H1 (cell line): ENCODE measurements around the gene ST13. TPM values are rescaled to one million over a fixed set of nuclear protein-coding genes. Genes with fewer than 3 reads are reported as not detected.

Experiments used
- CTCF ChIA-PET: fragments of 300-600 bp; sonication (Branson Sonifier 250); formaldehyde crosslinking; loops from one replicate; lab custom pipeline; 2021; ENCODE audit not compliant: partially characterized antibody; lab: Charles Lee
- POLR2A ChIA-PET: fragments of 300-600 bp; sonication (Branson Sonifier 250); formaldehyde crosslinking; loops from one replicate; lab custom pipeline; 2021; ENCODE audit warnings: inconsistent platforms; ENCODE audit not compliant: partially characterized antibody; lab: Charles Lee
- DNase-seq, 2 experiments: peaks; one replicate each; pipeline versions ENCODE4 v3.0.0 to v3.0.0-alpha.2; 2010 to 2022; ENCODE audit warnings: low spot score in 2 of 2, low read depth in 1 of 2, mixed read lengths in 1 of 2
- FAIRE-seq: peaks from 2 replicates; lab custom pipeline; 2011; peaks lifted over from hg19 to GRCh38; lab: Jason Lieb, UNC
- H2AFZ ChIP-seq: 2 replicates; pipeline ENCODE4 v1.8.1; 2012; ENCODE audit warnings: low read length, inconsistent platforms
- H2AK5ac ChIP-seq: 2 replicates; pipeline ENCODE4 v1.6.1; 2013; ENCODE audit warnings: low read depth, low read length
- H2BK120ac ChIP-seq: replicated peaks from 2 replicates; pipeline ENCODE3; 2013; ENCODE audit warnings: low read depth, low read length, inconsistent platforms
- H2BK12ac ChIP-seq: 2 replicates; pipeline ENCODE4 v1.6.1; 2013; ENCODE audit warnings: low read depth, low read length
- H2BK15ac ChIP-seq: 2 replicates; pipeline ENCODE4 v1.6.1; 2013; ENCODE audit warnings: low read length
- H2BK20ac ChIP-seq: 2 replicates; pipeline ENCODE4 v1.6.1; 2013; ENCODE audit warnings: low read length
- H2BK5ac ChIP-seq: 2 replicates; pipeline ENCODE4 v1.6.1; 2013; ENCODE audit warnings: low read depth, low read length
- H3K14ac ChIP-seq: 2 replicates; pipeline ENCODE4 v1.6.1; 2013; ENCODE audit warnings: inconsistent platforms; ENCODE audit not compliant: insufficient read length
- H3K18ac ChIP-seq: 2 replicates; pipeline ENCODE4 v1.6.1; 2013; ENCODE audit warnings: low read length; ENCODE audit errors: extremely low read depth
- H3K23ac ChIP-seq: 2 replicates; pipeline ENCODE4 v1.6.1; 2013; ENCODE audit warnings: inconsistent platforms; ENCODE audit not compliant: insufficient read length
- H3K23me2 ChIP-seq: 2 replicates; pipeline ENCODE4 v1.6.1; 2013; ENCODE audit warnings: low read depth, low read length
- H3K27ac ChIP-seq: 2 replicates; pipeline ENCODE4 v1.6.1; 2011; ENCODE audit warnings: low read depth, low read length, inconsistent platforms
- H3K27me3 ChIP-seq, 4 experiments: replicated peaks in 1 of 4; 1 replicate in 1 of 4; 2 replicates in 3 of 4; pipeline versions ENCODE4 v1.6.1 to v1.8.1; 2011 to 2013; ENCODE audit warnings: low read length in 3 of 4, mild to moderate bottlenecking in 3 of 4, inconsistent platforms in 2 of 4, mixed read lengths in 2 of 4, moderate library complexity in 1 of 4; ENCODE audit not compliant: control insufficient read depth in 3 of 4, insufficient read depth in 3 of 4; ENCODE audit errors: extremely low read depth in 1 of 4
- H3K36me3 ChIP-seq, 4 experiments: 2 replicates each; pipeline versions ENCODE4 v1.6.1 to v1.8.1; 2011 to 2013; ENCODE audit warnings: mild to moderate bottlenecking in 4 of 4, low read length in 3 of 4, moderate library complexity in 2 of 4, control low read depth in 1 of 4, inconsistent platforms in 1 of 4; ENCODE audit not compliant: insufficient read depth in 4 of 4, control insufficient read depth in 2 of 4
- H3K4ac ChIP-seq: replicated peaks from 2 replicates; pipeline ENCODE3; 2013; ENCODE audit warnings: low read length, low read depth, mixed read lengths, inconsistent platforms; ENCODE audit not compliant: insufficient read length
- H3K4me1 ChIP-seq, 4 experiments: replicated peaks in 1 of 4; 1 replicate in 1 of 4; 2 replicates in 3 of 4; pipeline versions ENCODE4 v1.6.1 to v1.8.1; 2011 to 2013; ENCODE audit warnings: low read length in 3 of 4, inconsistent platforms in 2 of 4, mixed read lengths in 1 of 4; ENCODE audit not compliant: insufficient read depth in 4 of 4, control insufficient read depth in 3 of 4
- H3K4me2 ChIP-seq, 2 experiments: 2 replicates each; pipeline versions ENCODE4 v1.6.1 to v1.8.1; 2011 to 2013; ENCODE audit warnings: low read depth in 2 of 2, low read length in 2 of 2, control low read depth in 1 of 2, inconsistent platforms in 1 of 2, mild to moderate bottlenecking in 1 of 2; ENCODE audit not compliant: insufficient read depth in 1 of 2
- H3K4me3 ChIP-seq, 4 experiments: fragments of 200-600, 300-600 bp in 1 of 4; sonication (generic), shearing (Covaris generic), sonication (Bioruptor Twin) in 1 of 4; 2 replicates each; pipeline versions ENCODE4 v1.5.1 to v1.8.1; 2011 to 2016; ENCODE audit warnings: low read length in 4 of 4, low read depth in 3 of 4, control low read depth in 2 of 4, inconsistent platforms in 2 of 4, mild to moderate bottlenecking in 2 of 4, mixed read lengths in 1 of 4, moderate library complexity in 1 of 4; ENCODE audit not compliant: insufficient read depth in 2 of 4; ENCODE audit errors: extremely low read depth in 1 of 4
- H3K56ac ChIP-seq: replicated peaks from 2 replicates; pipeline ENCODE3; 2013; ENCODE audit warnings: low read depth, mild to moderate bottlenecking, mixed read lengths, low read length, inconsistent platforms; ENCODE audit not compliant: insufficient read length
- H3K79me1 ChIP-seq: 2 replicates; pipeline ENCODE4 v1.6.1; 2013; ENCODE audit warnings: low read depth, low read length, control low read depth
- H3K79me2 ChIP-seq, 2 experiments: 2 replicates each; pipeline versions ENCODE4 v1.6.1 to v1.8.1; 2012 to 2013; ENCODE audit warnings: low read length in 2 of 2, mild to moderate bottlenecking in 2 of 2, inconsistent platforms in 1 of 2; ENCODE audit not compliant: insufficient read depth in 2 of 2, control insufficient read depth in 1 of 2
- H3K9ac ChIP-seq, 4 experiments: replicated peaks in 1 of 4; 1 replicate in 1 of 4; 2 replicates in 3 of 4; pipeline versions ENCODE4 v1.6.1 to v1.8.1; 2011 to 2013; ENCODE audit warnings: low read depth in 3 of 4, low read length in 3 of 4, control low read depth in 2 of 4, mild to moderate bottlenecking in 2 of 4, moderate library complexity in 2 of 4, inconsistent platforms in 1 of 4; ENCODE audit errors: extremely low read depth in 1 of 4
- H3K9me3 ChIP-seq, 2 experiments: 2 replicates each; pipeline versions ENCODE4 v1.6.1 to v1.8.1; 2012 to 2013; ENCODE audit warnings: mild to moderate bottlenecking in 2 of 2, moderate library complexity in 2 of 2, control low read depth in 1 of 2, inconsistent platforms in 1 of 2, low read depth in 1 of 2, low read length in 1 of 2, mixed read lengths in 1 of 2; ENCODE audit not compliant: insufficient read depth in 2 of 2
- H4K20me1 ChIP-seq, 2 experiments: replicated peaks in 1 of 2; 2 replicates each; pipeline versions ENCODE3 to v1.8.1; 2011 to 2013; ENCODE audit warnings: inconsistent platforms in 2 of 2, low read length in 2 of 2, mild to moderate bottlenecking in 1 of 2; ENCODE audit not compliant: insufficient read depth in 2 of 2, control insufficient read depth in 1 of 2
- H4K5ac ChIP-seq: 2 replicates; pipeline ENCODE4 v1.6.1; 2013; ENCODE audit warnings: low read length, low read depth, mixed read lengths, inconsistent platforms; ENCODE audit not compliant: insufficient read length
- H4K8ac ChIP-seq: 2 replicates; pipeline ENCODE4 v1.8.0; 2013; ENCODE audit warnings: mild to moderate bottlenecking, moderate library complexity, low read length, inconsistent platforms; ENCODE audit not compliant: insufficient read depth; ENCODE audit errors: extremely low read depth
- H4K91ac ChIP-seq: replicated peaks from 2 replicates; pipeline ENCODE3; 2013; ENCODE audit warnings: low read length, mixed read lengths, inconsistent platforms; ENCODE audit not compliant: insufficient read length
- CREB1 ChIP-seq: IDR thresholded peaks from 2 replicates; pipeline ENCODE4 v1.6.1; 2012; ENCODE audit warnings: inconsistent platforms
- CTBP2 ChIP-seq: IDR thresholded peaks from 2 replicates; pipeline ENCODE4 v1.7.0; 2011; ENCODE audit warnings: borderline replicate concordance, mild to moderate bottlenecking, moderate library complexity, mixed read lengths, low read length; ENCODE audit not compliant: insufficient read depth, insufficient read length
- POLR2A ChIP-seq, 2 experiments: IDR thresholded peaks; 1 replicate in 1 of 2; 2 replicates in 1 of 2; pipeline ENCODE4 v1.6.1; 2011; ENCODE audit warnings: low read depth in 2 of 2, low read length in 2 of 2, mild to moderate bottlenecking in 2 of 2; ENCODE audit errors: control extremely low read depth in 1 of 2
- SP2 ChIP-seq: IDR thresholded peaks from 2 replicates; pipeline ENCODE4 v1.6.1; 2012; ENCODE audit warnings: mild to moderate bottlenecking, low read length, inconsistent platforms
- YY1 ChIP-seq: IDR thresholded peaks from 2 replicates; pipeline ENCODE4 v1.6.1; 2011; ENCODE audit warnings: low read depth, mild to moderate bottlenecking, low read length
- polyA plus RNA-seq, 7 experiments: library from polyadenylated mRNA; depleted of rRNA in 3 of 7; stranded (reverse) in 5 of 7; unstranded in 2 of 7; fragments of >200 nt in 5 of 7; fragments of 200-250 nt in 2 of 7; gene quantifications; 1 replicate in 5 of 7; 2 replicates in 1 of 7; 4 replicates in 1 of 7; pipeline versions ENCODE4 v1.2.1 to v1.2.3, GENCODE V29; 2011 to 2013; ENCODE audit warnings: missing spikeins in 2 of 7, mixed read lengths in 2 of 7
- total RNA-seq: library from RNA; stranded (reverse); fragmentation: NEBNext Ultra II Directional; extraction: Animal tissue kit (Norgen Biotek cat#: 25700); gene quantifications from 2 replicates; pipeline ENCODE4 v1.2.1, GENCODE V29; 2021

Gene ST13
- total and polyA plus RNA-seq, 2 of the 8 experiments (the other 6 are each of a cell fraction or from before 2014, with no cell fraction given), result 52.0 to 305 TPM

GRCh38 chr22:40813912-40814315 is 42.5 kb downstream of the ST13 start:
- peaks cover 0 to 1% (median 0%) of the 10 kb centered on the region in 4 experiments; a peak in 2 of 7 replicates for H3K4me1 ChIP-seq
- no peak overlapping the region for H2AK5ac ChIP-seq
- H4K91ac ChIP-seq, result no peak overlapping the region
- H3K4me3 ChIP-seq, result no peak overlapping the region
- no peaks in the 10 kb centered on the region for H3K27me3 ChIP-seq
- H4K20me1 ChIP-seq, result no peaks in the 10 kb centered on the region
- H3K79me2 ChIP-seq, result peaks cover 5 to 76% of the 10 kb centered on the region in 2 experiments; a peak in 3 of 4 replicates
- CTCF ChIA-PET, result no interaction called here
- no peak overlapping the region for H2BK20ac ChIP-seq
- H2BK12ac ChIP-seq, result no peak overlapping the region
- POLR2A ChIA-PET, result interaction anchor here (2.1 kb wide), 1 partner anchor 11 kb away, joined by 4 read pairs; no protein-coding TSS in a partner anchor
- no peak overlapping the region for H2BK5ac ChIP-seq
- H3K9me3 ChIP-seq, result no peaks in the 10 kb centered on the region
- no peak overlapping the region for H3K4me2 ChIP-seq
- peaks cover 9% of the 10 kb centered on the region for H3K79me1 ChIP-seq
- H3K14ac ChIP-seq, result no peak overlapping the region
- H3K9ac ChIP-seq, result no peak overlapping the region
- H2BK15ac ChIP-seq, result no peak overlapping the region
- no peak overlapping the region for H2BK120ac ChIP-seq
- no peak overlapping the region for H3K27ac ChIP-seq
- no peak for DNase-seq
- no peak overlapping the region for H4K8ac ChIP-seq
- H3K23ac ChIP-seq, result no peak overlapping the region
- no peak overlapping the region for H4K5ac ChIP-seq
- H3K36me3 ChIP-seq, result peaks cover 0 to 5% (median 1%) of the 10 kb centered on the region in 4 experiments; a peak in 1 of 8 replicates
- no peak for FAIRE-seq
- H3K23me2 ChIP-seq, result no peaks in the 10 kb centered on the region
- H3K56ac ChIP-seq, result no peak overlapping the region
- H3K4ac ChIP-seq, result no peak overlapping the region
- H3K18ac ChIP-seq, result no peak overlapping the region
- TF ChIP-seq CTBP2, result no peak
- no peak for TF ChIP-seq CREB1
- no peak for TF ChIP-seq YY1
- no peak for TF ChIP-seq POLR2A (IDR thresholded peaks at IDR 0.05; ENCODE audit: control extremely low read depth in 1 of 2, low read depth in 2 of 2, low read length in 2 of 2)
- TF ChIP-seq SP2, result no peak
- no peak overlapping the region for H2AFZ ChIP-seq
